IMR-90 (cell line): ENCODE results near the gene CCDC88B. TPM values are rescaled to one million over a fixed set of nuclear protein-coding genes. Genes with fewer than 3 reads are reported as not detected.

Experiments
- ATAC-seq: fragments of 200-7000 bp; cut with Tn5 transposase; 2 replicates; pipeline ENCODE4 v1.9.1; 2020; ENCODE audit warnings: low read depth, mild to moderate bottlenecking, moderate library complexity
- BruUV-seq: library from RNA; stranded (reverse); fragments of 400-500 nt; replicated peaks from 2 replicates; lab custom pipeline; 2021; lab: Mats Ljungman, UMichigan
- CTCF ChIA-PET: fragments of 300-600 bp; formaldehyde crosslinking; extraction: SDS; loops from one replicate; lab custom pipeline; 2021; ENCODE audit warnings: antibody characterized with exemption; lab: Yijun Ruan, JAX
- POLR2A ChIA-PET: fragments of 300-600 bp; sonication (Branson Sonifier 250); formaldehyde crosslinking; loops from one replicate; lab custom pipeline; 2022; ENCODE audit warnings: antibody characterized with exemption; ENCODE audit not compliant: unreplicated experiment; lab: Charles Lee
- DNase-seq: peaks from one replicate; pipeline ENCODE4 v3.0.0; 2013
- H2AFZ ChIP-seq: replicated peaks from 2 replicates; pipeline ENCODE3; 2013; ENCODE audit warnings: low read length, mild to moderate bottlenecking; ENCODE audit not compliant: poor library complexity
- H2AK5ac ChIP-seq: 2 replicates; pipeline ENCODE4 v1.6.1; 2013; ENCODE audit warnings: low read depth, low read length, inconsistent platforms
- H2AK9ac ChIP-seq: replicated peaks from 2 replicates; pipeline ENCODE3; 2013; ENCODE audit warnings: mild to moderate bottlenecking, low read depth, low read length, moderate library complexity; ENCODE audit not compliant: poor library complexity
- H2BK120ac ChIP-seq: 2 replicates; pipeline ENCODE4 v1.6.1; 2013; ENCODE audit warnings: low read depth, low read length, inconsistent platforms
- H2BK15ac ChIP-seq: 3 replicates; pipeline ENCODE4 v1.6.1; 2013; ENCODE audit warnings: low read depth, low read length, inconsistent platforms
- H2BK20ac ChIP-seq: 2 replicates; pipeline ENCODE4 v1.6.1; 2013; ENCODE audit warnings: low read depth, mild to moderate bottlenecking, inconsistent platforms, low read length, moderate library complexity
- H2BK5ac ChIP-seq: 2 replicates; pipeline ENCODE4 v1.6.1; 2013; ENCODE audit warnings: mild to moderate bottlenecking, low read depth, low read length, inconsistent platforms; ENCODE audit not compliant: poor library complexity, severe bottlenecking
- H3K14ac ChIP-seq: replicated peaks from 2 replicates; pipeline ENCODE4 v1.6.1; 2013; ENCODE audit warnings: low read depth, low read length, inconsistent platforms
- H3K18ac ChIP-seq: 2 replicates; pipeline ENCODE4 v1.6.1; 2013; ENCODE audit warnings: low read depth, low read length, control low read depth
- H3K23ac ChIP-seq: 2 replicates; pipeline ENCODE4 v1.6.1; 2013; ENCODE audit warnings: low read depth, low read length, inconsistent platforms
- H3K27ac ChIP-seq: 2 replicates; pipeline ENCODE4 v1.5.1; 2013; ENCODE audit warnings: mild to moderate bottlenecking, control low read depth, low read length; ENCODE audit not compliant: insufficient read depth
- H3K27me3 ChIP-seq: 2 replicates; pipeline ENCODE4 v1.6.1; 2013; ENCODE audit warnings: low read length; ENCODE audit not compliant: control insufficient read depth, insufficient read depth
- H3K36me3 ChIP-seq: 2 replicates; pipeline ENCODE4 v1.6.1; 2013; ENCODE audit warnings: low read length, mixed read lengths; ENCODE audit not compliant: control insufficient read depth, insufficient read depth
- H3K4ac ChIP-seq: 2 replicates; pipeline ENCODE4 v1.6.1; 2013; ENCODE audit warnings: low read depth, low read length, inconsistent platforms
- H3K4me1 ChIP-seq: 2 replicates; pipeline ENCODE4 v1.6.1; 2013; ENCODE audit warnings: low read length, mixed read lengths; ENCODE audit not compliant: control insufficient read depth, insufficient read depth
- H3K4me2 ChIP-seq: 2 replicates; pipeline ENCODE4 v1.6.1; 2013; ENCODE audit warnings: low read depth, mild to moderate bottlenecking, control low read depth, low read length, moderate library complexity
- H3K4me3 ChIP-seq: 2 replicates; pipeline ENCODE4 v1.5.1; 2013; ENCODE audit warnings: low read depth, mild to moderate bottlenecking, control low read depth, low read length, moderate library complexity; ENCODE audit not compliant: insufficient read depth
- H3K56ac ChIP-seq: 2 replicates; pipeline ENCODE4 v1.6.1; 2013; ENCODE audit warnings: low read length, inconsistent platforms; ENCODE audit not compliant: insufficient read depth; ENCODE audit errors: extremely low read depth
- H3K79me1 ChIP-seq, 2 experiments: 2 replicates each; pipeline ENCODE4 v1.6.1; 2013; ENCODE audit warnings: low read length in 2 of 2, inconsistent platforms in 1 of 2, low read depth in 1 of 2
- H3K9ac ChIP-seq: 2 replicates; pipeline ENCODE4 v1.6.1; 2013; ENCODE audit warnings: low read depth, low read length, control low read depth
- H3K9me1 ChIP-seq: 2 replicates; pipeline ENCODE4 v1.6.1; 2013; ENCODE audit warnings: low read length, inconsistent platforms; ENCODE audit not compliant: insufficient read depth
- H3K9me3 ChIP-seq: 2 replicates; pipeline ENCODE4 v1.6.1; 2013; ENCODE audit warnings: low read length; ENCODE audit not compliant: control insufficient read depth, insufficient read depth
- H4K20me1 ChIP-seq: 2 replicates; pipeline ENCODE4 v1.6.1; 2013; ENCODE audit warnings: low read length, inconsistent platforms; ENCODE audit not compliant: insufficient read depth
- H4K5ac ChIP-seq: 2 replicates; pipeline ENCODE4 v1.6.1; 2013; ENCODE audit warnings: mild to moderate bottlenecking, low read depth, low read length, control low read depth
- H4K8ac ChIP-seq, 2 experiments: 2 replicates each; pipeline ENCODE4 v1.6.1; 2013; ENCODE audit warnings: low read depth in 2 of 2, low read length in 2 of 2, control low read depth in 1 of 2, inconsistent platforms in 1 of 2
- H4K91ac ChIP-seq: 2 replicates; pipeline ENCODE4 v1.6.1; 2013; ENCODE audit warnings: low read depth, low read length, inconsistent platforms; ENCODE audit not compliant: insufficient read depth
- CEBPB ChIP-seq: IDR thresholded peaks from 2 replicates; pipeline ENCODE4 v1.6.1; 2012; ENCODE audit warnings: low read depth, low read length, improper control_type of control experiment
- CHD1 ChIP-seq: IDR thresholded peaks from 2 replicates; pipeline ENCODE4 v1.6.1; 2012; ENCODE audit warnings: low read depth, low read length, improper control_type of control experiment
- CTCF ChIP-seq: conservative IDR thresholded peaks from 2 replicates; pipeline ENCODE4 v1.5.1; 2012; ENCODE audit warnings: mild to moderate bottlenecking, low read depth, low read length, improper control_type of control experiment
- FOS ChIP-seq: fragments of 150-350 bp; IDR thresholded peaks from 2 replicates; pipeline ENCODE4 v1.6.1; 2016; ENCODE audit warnings: low read depth, low read length
- MAFK ChIP-seq: IDR thresholded peaks from 2 replicates; pipeline ENCODE4 v1.6.1; 2012; ENCODE audit warnings: low read depth, low read length, improper control_type of control experiment
- MAZ ChIP-seq: IDR thresholded peaks from 2 replicates; pipeline ENCODE4 v1.6.1; 2012; ENCODE audit warnings: low read depth, mild to moderate bottlenecking, low read length, improper control_type of control experiment, moderate library complexity, borderline replicate concordance
- MXI1 ChIP-seq: IDR thresholded peaks from 2 replicates; pipeline ENCODE4 v1.6.1; 2012; ENCODE audit warnings: low read depth, mild to moderate bottlenecking, low read length, moderate library complexity, borderline replicate concordance
- NFE2L2 ChIP-seq: fragments of 150-350 bp; IDR thresholded peaks from 2 replicates; pipeline ENCODE4 v1.6.1; 2016; ENCODE audit warnings: low read depth, mild to moderate bottlenecking, low read length
- POLR2A ChIP-seq: IDR thresholded peaks from 2 replicates; pipeline ENCODE4 v1.6.1; 2012; ENCODE audit warnings: mild to moderate bottlenecking, low read depth, low read length
- RAD21 ChIP-seq: IDR thresholded peaks from 2 replicates; pipeline ENCODE4 v1.6.1; 2012; ENCODE audit warnings: low read length, improper control_type of control experiment
- RFX5 ChIP-seq: IDR thresholded peaks from 2 replicates; pipeline ENCODE4 v1.8.0; 2012; ENCODE audit warnings: low read depth, mild to moderate bottlenecking, low read length, moderate library complexity
- USF2 ChIP-seq: fragments of 150-350 bp; IDR thresholded peaks from 2 replicates; pipeline ENCODE4 v1.6.1; 2017; ENCODE audit warnings: mild to moderate bottlenecking, antibody characterized with exemption, low read length, low read depth
- WGBS, 2 experiments: methylation state at CpG; one replicate each; pipeline versions ENCODE4 v1.1.5 to v1.1.7; 2013; ENCODE audit warnings: missing lambda C conversion rate in 2 of 2; ENCODE audit not compliant: insufficient read length in 1 of 2; ENCODE audit errors: extremely low coverage in 2 of 2; 5-methylcytosine and 5-hydroxymethylcytosine counted together
- dilution Hi-C: fragments of 300-500 bp; cut with HindIII; formaldehyde crosslinking; loops from one replicate; pipeline ENCODE4 v1.14.3; 2018; ENCODE audit warnings: low sequenced_read_pairs; ENCODE audit not compliant: unreplicated experiment
- in situ Hi-C: fragments of 300-500 bp; cut with MboI; formaldehyde crosslinking; loops from 3 replicates; pipeline ENCODE4 v1.14.3; 2019; ENCODE audit warnings: low sequenced_read_pairs, inconsistent platforms, mixed read lengths
- intact Hi-C: fragments of 100-400 bp; cut with micrococcal nuclease; formaldehyde crosslinking; loops from 2 replicates; pipeline ENCODE4 v1.10.0; 2022
- polyA plus RNA-seq, 3 experiments: library from polyadenylated mRNA; depleted of rRNA; stranded (reverse); fragments of >200 nt; gene quantifications; 2 replicates each; pipeline ENCODE4 v1.2.3, GENCODE V29; 2012; ENCODE audit warnings: low replicate concordance in 1 of 3
- total RNA-seq: library from RNA; depleted of rRNA; stranded (reverse); fragments of >200 nt; gene quantifications from 2 replicates; pipeline ENCODE4 v1.2.3, GENCODE V29; 2012
- TF ChIP-seq, protein P1 (sequence below): fragments of 150-350 bp; IDR thresholded peaks from 2 replicates; pipeline ENCODE4 v1.6.1; 2016; ENCODE audit warnings: low read depth, mild to moderate bottlenecking, low read length, moderate library complexity, borderline replicate concordance

CCDC88B gene
- total and polyA plus RNA-seq, 2 of the 4 experiments (the other 2 are of a cell fraction): 1.3 to 2.5 TPM

- CTCF ChIA-PET: interaction anchor here (1.3 kb wide), 1 partner anchor 30 kb away, joined by 3 read pairs; no protein-coding TSS in a partner anchor
- TF ChIP-seq MXI1 (no peak), USF2 (peak; percentile 76), RFX5 (no peak), POLR2A (no peak), FOS (peak; percentile 87), MAFK (no peak; the same call in 1 of the 2 replicates), MAZ (peak; percentile 82), RAD21 (no peak), NFE2L2 (peak; percentile 2; the same call in 1 of the 2 replicates), CHD1 (no peak), CTCF (no peak), CEBPB (peak; percentile 99)
- TF ChIP-seq, protein P1, sequence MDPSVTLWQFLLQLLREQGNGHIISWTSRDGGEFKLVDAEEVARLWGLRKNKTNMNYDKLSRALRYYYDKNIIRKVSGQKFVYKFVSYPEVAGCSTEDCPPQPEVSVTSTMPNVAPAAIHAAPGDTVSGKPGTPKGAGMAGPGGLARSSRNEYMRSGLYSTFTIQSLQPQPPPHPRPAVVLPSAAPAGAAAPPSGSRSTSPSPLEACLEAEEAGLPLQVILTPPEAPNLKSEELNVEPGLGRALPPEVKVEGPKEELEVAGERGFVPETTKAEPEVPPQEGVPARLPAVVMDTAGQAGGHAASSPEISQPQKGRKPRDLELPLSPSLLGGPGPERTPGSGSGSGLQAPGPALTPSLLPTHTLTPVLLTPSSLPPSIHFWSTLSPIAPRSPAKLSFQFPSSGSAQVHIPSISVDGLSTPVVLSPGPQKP: no peak
Measured at GRCh38 chr11:64334764-64335735, 5.0 kb upstream of the CCDC88B start.

More at GRCh38 chr11:64334764-64335735, 5.0 kb upstream of the CCDC88B start:
- H3K14ac ChIP-seq: no peak overlapping the region; the same call in 1 of the 2 replicates
- H2BK20ac ChIP-seq: peak overlapping the region; percentile 83
- H3K9me1 ChIP-seq: peaks cover 8% of the 10 kb centered on the region
- H2BK15ac ChIP-seq: peak overlapping the region; percentile 49; the same call in 1 of the 3 replicates
- H2AK5ac ChIP-seq: peak overlapping the region; percentile 94
- peak overlapping the region; percentile 21; the same call in 1 of the 2 replicates for H4K91ac ChIP-seq
- peak; percentile 90 for ATAC-seq
- H3K4ac ChIP-seq: peak overlapping the region; percentile 33
- H3K27me3 ChIP-seq: peaks cover 5% of the 10 kb centered on the region; the same call in 1 of the 2 replicates
- H3K4me3 ChIP-seq: no peak overlapping the region
- H3K27ac ChIP-seq: no peak overlapping the region
- peak overlapping the region; percentile 72 for H2AFZ ChIP-seq
- DNase-seq: peak; percentile 96
- no peaks in the 10 kb centered on the region for H3K36me3 ChIP-seq
- H3K9ac ChIP-seq: no peak overlapping the region
- peak overlapping the region in 1 of 2 experiments; percentile 52; a peak in 1 of 4 replicates for H4K8ac ChIP-seq
- no peaks in the 10 kb centered on the region for H3K79me1 ChIP-seq
- no peak overlapping the region for H3K56ac ChIP-seq
- no peak overlapping the region for H3K4me2 ChIP-seq
- no peaks in the 10 kb centered on the region for H3K9me3 ChIP-seq
- H2BK5ac ChIP-seq: peak overlapping the region; percentile 44
- 0 out of 2 replicates have a peak overlapping the region, but pooled peaks have one; percentile 4 for H4K5ac ChIP-seq
- in situ Hi-C loops (no loop called here), intact Hi-C loops (no loop called here), dilution Hi-C loops (no loop called here)
- H3K4me1 ChIP-seq: peaks cover 7% of the 10 kb centered on the region
- H2BK120ac ChIP-seq: peak overlapping the region; percentile 44
- BruUV-seq: no TSS peak
- peak overlapping the region; percentile 85 for H2AK9ac ChIP-seq
- 0 out of 2 replicates have a peak, but pooled peaks cover 3% of the 10 kb centered on the region for H4K20me1 ChIP-seq
- no peak overlapping the region for H3K23ac ChIP-seq
- WGBS, 2 experiments: no CpG with 5 or more reads among the region's 13 CpGs
- POLR2A ChIA-PET: interaction anchor here (0.6 kb wide), 1 partner anchor 17 kb away, joined by 3 read pairs; the partner anchor contains the start of gene PRDX5
- no peak overlapping the region for H3K18ac ChIP-seq
